HG02885 (cell line): ENCODE measurements around the gene PDLIM1.

Experiments
- ATAC-seq: cut with Tn5 transposase; IDR thresholded peaks from one replicate; pipeline ENCODE4 v1.9.1; 2021; ENCODE audit warnings: mild to moderate bottlenecking; ENCODE audit not compliant: unreplicated experiment, poor library complexity

The PDLIM1 gene

DNA sequence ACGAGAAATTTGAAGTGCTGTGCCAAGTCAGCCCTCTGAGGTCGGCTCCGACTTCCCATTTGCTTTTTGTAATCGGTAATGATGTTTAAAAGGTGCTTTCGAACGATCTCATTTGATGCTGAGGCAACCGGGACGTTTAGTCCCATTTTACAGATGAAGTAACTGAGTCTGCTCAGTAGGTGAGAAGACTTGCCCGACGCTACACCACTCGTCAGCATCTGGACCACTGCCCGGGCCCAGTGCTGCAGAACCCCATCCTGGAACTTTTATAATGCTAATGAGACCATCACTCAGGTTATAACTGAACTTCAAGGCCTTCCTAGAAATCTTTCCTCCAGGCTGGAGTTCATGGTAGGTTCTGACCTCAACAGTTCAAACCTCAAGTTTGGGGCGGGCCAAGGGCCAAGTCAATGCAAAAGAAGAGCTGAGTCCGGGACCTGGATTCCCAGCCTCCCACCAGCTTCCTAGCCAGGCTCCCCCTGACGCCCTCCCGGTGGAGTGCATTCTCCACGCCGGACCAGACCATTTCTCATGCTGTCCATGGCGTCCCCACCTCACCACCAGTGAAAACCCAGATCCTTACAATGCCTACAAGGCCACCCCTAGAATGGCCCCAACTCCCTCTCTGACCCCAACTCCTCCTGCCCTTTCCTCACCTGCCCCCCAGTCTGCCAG lies 699 bp upstream of the PDLIM1 start:
- ATAC-seq = no peak

- no peak for ATAC-seq
These were observed 832 bp downstream of the PDLIM1 start for GRCh38 chr10:95289921-95290421.

GRCh38 chr10:95289003-95289920 lies 1.5 kb downstream of the PDLIM1 start:
- ATAC-seq = no peak

DNA sequence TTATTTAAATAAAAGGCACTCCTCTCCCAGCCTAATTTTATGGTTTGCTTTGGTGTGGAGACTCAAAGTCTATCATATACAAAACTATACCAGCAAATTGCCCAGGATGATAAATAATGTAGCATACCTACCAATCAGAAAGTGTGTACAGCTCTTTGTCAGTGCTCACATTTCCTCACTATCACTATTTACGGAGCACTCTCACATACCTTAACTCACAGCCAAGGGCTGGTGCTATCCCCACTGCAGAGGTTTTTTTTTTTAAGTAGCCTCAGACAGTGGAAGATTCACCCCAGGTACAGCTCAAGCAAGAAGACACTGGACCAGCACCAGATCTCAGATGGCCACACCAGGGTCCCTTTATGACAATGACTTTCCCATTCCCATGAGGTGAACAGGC lies 2.5 kb downstream of the PDLIM1 start:
- ATAC-seq = no peak

DNA sequence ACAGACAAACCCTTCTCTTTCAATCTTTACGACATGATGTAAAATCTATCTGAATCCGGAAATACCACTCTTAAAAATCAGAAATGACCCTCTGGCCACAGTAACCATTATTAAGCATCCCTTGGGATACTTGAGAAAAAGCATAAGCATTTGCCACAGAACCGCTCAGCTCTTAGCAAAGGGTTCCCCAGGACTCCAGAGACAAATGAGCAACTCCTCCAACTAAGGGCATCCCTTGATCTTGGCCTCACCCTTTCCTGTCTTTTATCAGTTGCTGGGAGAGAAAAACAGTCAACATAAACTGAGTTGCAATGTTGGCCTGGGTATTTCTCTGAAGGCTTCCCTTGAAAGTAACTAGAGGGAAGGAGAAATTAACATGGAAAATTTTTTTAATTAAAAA lies 3.5 kb downstream of the PDLIM1 start:
- ATAC-seq = no peak

GRCh38 chr10:95286707-95287106 lies 4.1 kb downstream of the PDLIM1 start:
- ATAC-seq = no peak

DNA sequence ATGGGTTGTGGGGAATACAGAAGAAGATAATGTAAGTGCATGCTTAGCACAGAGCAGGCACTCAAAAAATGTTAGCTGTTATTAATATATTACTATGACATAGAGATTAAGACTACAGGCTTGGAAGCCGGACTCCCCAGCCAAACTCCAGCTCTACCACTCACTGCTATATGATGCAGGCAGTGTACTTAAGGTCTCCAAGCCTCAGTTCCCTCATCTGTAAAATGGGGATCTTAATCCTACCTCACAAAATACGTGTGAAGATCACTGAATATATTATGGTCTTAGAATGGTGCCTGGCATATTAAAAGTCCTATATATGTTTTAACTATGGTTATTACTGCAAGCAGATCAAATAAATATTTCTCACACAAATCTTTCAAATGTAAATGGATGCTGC lies 5.2 kb downstream of the PDLIM1 start:
- ATAC-seq = no peak

DNA sequence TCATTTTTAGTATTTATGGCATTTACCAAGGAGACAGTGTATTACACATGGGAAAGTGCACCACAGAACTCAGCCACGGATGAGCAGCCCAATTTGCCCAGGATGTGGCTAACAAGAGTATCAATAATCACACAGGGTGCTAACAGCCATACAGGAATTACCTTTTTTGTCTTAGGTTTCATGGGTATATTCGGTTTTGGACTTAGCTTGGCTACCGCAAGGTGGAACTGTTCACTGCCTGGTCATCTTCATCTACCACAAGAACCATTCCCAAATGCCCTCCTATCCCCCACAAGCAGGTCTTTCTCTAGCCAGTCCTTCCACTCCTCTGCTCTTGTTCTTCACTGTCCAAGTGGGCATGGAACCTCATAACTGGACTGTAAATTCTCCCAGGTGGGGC lies 6.0 kb downstream of the PDLIM1 start:
- ATAC-seq = peak; percentile 35

DNA sequence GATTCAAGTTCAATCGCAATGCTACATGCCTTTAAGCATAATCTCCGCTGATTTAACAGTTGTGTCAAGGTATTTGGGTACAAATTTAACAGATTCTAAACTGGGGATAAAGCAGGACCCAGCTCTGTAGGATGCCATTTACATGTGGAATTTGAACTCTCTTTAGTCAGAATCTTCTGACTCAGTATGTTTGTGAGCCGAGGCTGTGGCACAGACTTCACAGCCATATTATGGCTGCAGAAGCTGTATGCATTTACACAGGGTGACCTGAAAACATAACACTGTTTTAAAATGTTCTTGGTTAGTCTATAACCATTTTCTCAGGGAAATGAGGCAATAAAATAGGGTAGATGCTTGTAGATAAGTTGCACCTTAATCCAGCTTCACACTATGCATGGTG lies 8.7 kb downstream of the PDLIM1 start:
- no peak for ATAC-seq

- ATAC-seq = no peak
These were observed 9.6 kb downstream of the PDLIM1 start for GRCh38 chr10:95281206-95281605.

DNA sequence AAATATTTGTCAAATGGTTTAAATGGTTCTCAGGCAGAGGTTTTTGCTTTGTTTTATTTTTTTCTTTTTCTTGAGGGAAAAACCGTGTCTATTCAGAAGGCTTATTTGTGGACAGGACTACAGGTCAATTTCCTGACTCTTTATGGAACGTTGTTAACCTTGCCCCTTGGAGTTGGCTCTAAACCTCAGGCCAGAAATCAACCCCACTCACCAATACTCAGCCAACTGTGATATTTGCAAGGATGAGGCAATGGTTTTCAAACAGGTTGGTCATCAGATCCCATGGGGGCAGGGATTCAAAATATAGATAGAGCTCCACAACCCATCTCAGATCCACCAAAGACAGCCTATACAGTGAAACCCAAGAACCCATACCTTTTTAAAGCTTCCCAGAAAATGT lies 10.2 kb downstream of the PDLIM1 start:
- no peak for ATAC-seq

DNA sequence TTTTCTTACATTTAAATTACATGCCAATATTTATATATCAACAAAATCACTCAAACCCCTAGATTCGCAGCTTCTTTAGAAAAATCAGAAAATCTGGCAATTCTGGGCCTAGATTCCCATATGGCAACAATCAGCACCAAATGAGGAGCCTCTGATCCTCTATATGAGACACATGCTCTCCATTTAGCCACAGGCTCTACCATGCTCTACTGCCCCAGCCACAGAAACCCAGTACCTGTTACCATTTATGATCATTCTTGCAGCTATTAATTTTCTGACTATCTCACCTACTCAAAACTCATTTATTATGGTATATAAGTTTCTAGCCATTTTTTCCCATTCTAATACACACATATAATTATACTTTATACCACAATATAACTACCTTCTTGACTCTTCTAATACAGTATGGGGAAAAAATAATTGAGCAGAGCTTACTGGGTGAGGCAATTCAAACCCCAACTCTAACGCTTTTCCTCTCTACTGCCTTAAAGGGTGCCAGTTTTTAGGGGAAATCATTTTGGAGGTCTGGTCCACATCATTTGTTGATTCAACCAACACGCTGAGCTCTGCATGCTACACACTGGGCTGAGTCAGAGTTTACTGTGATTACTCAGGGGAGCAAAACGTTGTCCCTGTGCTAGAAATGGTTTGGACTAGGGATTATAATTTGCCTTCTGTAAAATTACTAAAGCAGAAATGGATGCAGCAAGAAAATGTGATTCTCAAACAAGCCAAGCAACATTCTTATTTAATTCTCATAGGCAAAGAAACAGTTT lies 11.6 kb downstream of the PDLIM1 start:
- no peak for ATAC-seq

GRCh38 chr10:95278061-95278988 lies 12.5 kb downstream of the PDLIM1 start:
- no peak for ATAC-seq

GRCh38 chr10:95277614-95278013 lies 13.2 kb downstream of the PDLIM1 start:
- no peak for ATAC-seq

DNA sequence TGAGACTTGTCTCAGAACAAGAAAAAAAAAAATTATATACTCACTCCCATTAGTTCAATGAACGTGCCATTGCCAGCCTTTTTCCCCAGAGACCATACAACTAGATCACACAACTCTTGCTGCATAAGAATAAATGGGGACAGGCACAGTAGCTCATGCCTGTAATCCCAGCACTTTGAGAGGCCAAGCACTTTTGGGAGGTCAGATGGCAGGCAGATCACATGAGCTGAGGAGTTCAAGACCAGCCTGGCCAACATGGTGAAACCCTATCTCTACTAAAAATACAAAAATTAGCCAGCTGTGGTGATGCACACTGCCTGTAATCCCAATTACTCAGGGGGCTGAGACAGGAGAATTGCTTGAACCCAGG lies 13.6 kb downstream of the PDLIM1 start:
- ATAC-seq = no peak

- no peak for ATAC-seq
These were observed 14.2 kb downstream of the PDLIM1 start for GRCh38 chr10:95276367-95277200.

GRCh38 chr10:95275726-95276366 lies 15.0 kb downstream of the PDLIM1 start:
- ATAC-seq = no peak
